OCI-LY1 (cell line): ENCODE data around the gene ZNF365.

Experiments used
- H2AFZ ChIP-seq: fragments of 200-600 bp; sonication (generic), shearing (Covaris generic); 2 replicates; pipeline ENCODE4 v1.6.0; 2014; ENCODE audit warnings: antibody characterized with exemption, mild to moderate bottlenecking, low read length
- H3F3A ChIP-seq: fragments of 200-600 bp; sonication (generic), shearing (Covaris generic); 2 replicates; pipeline ENCODE4 v1.6.0; 2014; ENCODE audit warnings: mild to moderate bottlenecking, antibody characterized with exemption, low read length, moderate library complexity; ENCODE audit not compliant: insufficient read depth
- H3K27ac ChIP-seq: fragments of 200-600 bp; sonication (generic); 2 replicates; pipeline ENCODE4 v1.5.1; 2014; ENCODE audit warnings: low read length, mixed run types, mild to moderate bottlenecking, low read depth; ENCODE audit not compliant: poor library complexity, severe bottlenecking
- H3K27me3 ChIP-seq: fragments of 200-600 bp; sonication (generic); 2 replicates; pipeline ENCODE4 v1.6.0; 2014; ENCODE audit warnings: antibody characterized with exemption, mild to moderate bottlenecking, low read length, moderate library complexity; ENCODE audit not compliant: insufficient read depth
- H3K36me3 ChIP-seq: fragments of 200-600 bp; sonication (generic); 2 replicates; pipeline ENCODE4 v1.6.1; 2014; ENCODE audit warnings: mild to moderate bottlenecking, antibody characterized with exemption, low read length, moderate library complexity, mixed read lengths; ENCODE audit not compliant: insufficient read depth
- H3K4me1 ChIP-seq: fragments of 200-600 bp; sonication (generic); 2 replicates; pipeline ENCODE4 v1.5.1; 2014; ENCODE audit warnings: mild to moderate bottlenecking, low read length, moderate library complexity; ENCODE audit not compliant: insufficient read depth, severe bottlenecking
- H3K4me2 ChIP-seq: fragments of 200-600 bp; sonication (generic), shearing (Covaris generic); 2 replicates; pipeline ENCODE4 v1.6.1; 2014; ENCODE audit warnings: low read length
- H3K4me3 ChIP-seq: fragments of 200-600 bp; sonication (generic); 2 replicates; pipeline ENCODE4 v1.5.1; 2014; ENCODE audit warnings: low read length, low read depth, mild to moderate bottlenecking, mixed read lengths; ENCODE audit not compliant: poor library complexity, severe bottlenecking
- H3K79me2 ChIP-seq: fragments of 200-600 bp; shearing (Covaris generic); 2 replicates; pipeline ENCODE4 v1.6.1; 2016; ENCODE audit warnings: mixed run types, low read length, mixed read lengths; ENCODE audit not compliant: insufficient read depth
- H3K9ac ChIP-seq: fragments of 200-600 bp; sonication (generic), shearing (Covaris generic); 2 replicates; pipeline ENCODE4 v1.6.1; 2014; ENCODE audit warnings: mild to moderate bottlenecking, low read length, mixed read lengths
- H3K9me2 ChIP-seq: fragments of 200-600 bp; sonication (generic), shearing (Covaris generic); 2 replicates; pipeline ENCODE4 v1.6.1; 2014; ENCODE audit warnings: low read depth, mild to moderate bottlenecking, low read length, mixed read lengths
- H3K9me3 ChIP-seq: fragments of 200-600 bp; shearing (Covaris generic); 2 replicates; pipeline ENCODE4 v1.6.1; 2014; ENCODE audit warnings: low read length, mixed read lengths
- H4K20me1 ChIP-seq: fragments of 200-600 bp; sonication (generic), shearing (Covaris generic); 2 replicates; pipeline ENCODE4 v1.6.0; 2016; ENCODE audit warnings: mild to moderate bottlenecking, low read length; ENCODE audit not compliant: insufficient read depth
- EZH2 ChIP-seq: fragments of 200-600 bp; sonication (generic), shearing (Covaris generic); IDR thresholded peaks from 2 replicates; pipeline ENCODE4 v1.8.0; 2017; ENCODE audit warnings: borderline replicate concordance, mixed run types, mild to moderate bottlenecking, antibody characterized with exemption, low read length, moderate library complexity, mixed read lengths
- TF ChIP-seq, protein P1 (sequence below): fragments of 200-600 bp; sonication (generic), shearing (Covaris generic); IDR thresholded peaks from 2 replicates; pipeline ENCODE4 v1.5.1; 2017; ENCODE audit warnings: mild to moderate bottlenecking, antibody characterized with exemption, low read length, moderate library complexity, mixed read lengths

Gene ZNF365

GRCh38 chr10:62443866-62444265 is 69.7 kb downstream of the ZNF365 start:
- no peaks in the 10 kb centered on the region for H3K9me3 ChIP-seq
- H3K27ac ChIP-seq, result no peak overlapping the region
- no peaks in the 10 kb centered on the region for H3K36me3 ChIP-seq
- no peak overlapping the region for H2AFZ ChIP-seq
- H3K27me3 ChIP-seq, result no peaks in the 10 kb centered on the region
- H3K9ac ChIP-seq, result no peak overlapping the region
- H3K4me1 ChIP-seq, result no peaks in the 10 kb centered on the region
- H3F3A ChIP-seq, result no peaks in the 10 kb centered on the region
- no peak overlapping the region for H3K4me3 ChIP-seq
- no peak overlapping the region for H3K4me2 ChIP-seq
- H4K20me1 ChIP-seq, result no peaks in the 10 kb centered on the region
- TF ChIP-seq, protein P1, sequence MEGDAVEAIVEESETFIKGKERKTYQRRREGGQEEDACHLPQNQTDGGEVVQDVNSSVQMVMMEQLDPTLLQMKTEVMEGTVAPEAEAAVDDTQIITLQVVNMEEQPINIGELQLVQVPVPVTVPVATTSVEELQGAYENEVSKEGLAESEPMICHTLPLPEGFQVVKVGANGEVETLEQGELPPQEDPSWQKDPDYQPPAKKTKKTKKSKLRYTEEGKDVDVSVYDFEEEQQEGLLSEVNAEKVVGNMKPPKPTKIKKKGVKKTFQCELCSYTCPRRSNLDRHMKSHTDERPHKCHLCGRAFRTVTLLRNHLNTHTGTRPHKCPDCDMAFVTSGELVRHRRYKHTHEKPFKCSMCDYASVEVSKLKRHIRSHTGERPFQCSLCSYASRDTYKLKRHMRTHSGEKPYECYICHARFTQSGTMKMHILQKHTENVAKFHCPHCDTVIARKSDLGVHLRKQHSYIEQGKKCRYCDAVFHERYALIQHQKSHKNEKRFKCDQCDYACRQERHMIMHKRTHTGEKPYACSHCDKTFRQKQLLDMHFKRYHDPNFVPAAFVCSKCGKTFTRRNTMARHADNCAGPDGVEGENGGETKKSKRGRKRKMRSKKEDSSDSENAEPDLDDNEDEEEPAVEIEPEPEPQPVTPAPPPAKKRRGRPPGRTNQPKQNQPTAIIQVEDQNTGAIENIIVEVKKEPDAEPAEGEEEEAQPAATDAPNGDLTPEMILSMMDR, result no peak
- TF ChIP-seq EZH2, result no peak
- no peaks in the 10 kb centered on the region for H3K9me2 ChIP-seq
- no peaks in the 10 kb centered on the region for H3K79me2 ChIP-seq

GRCh38 chr10:62446627-62447026 is 72.5 kb downstream of the ZNF365 start:
- Histone ChIP-seq H4K20me1 (no peaks in the 10 kb centered on the region), H3K79me2 (no peaks in the 10 kb centered on the region), H3K4me3 (no peak overlapping the region), H3K36me3 (no peaks in the 10 kb centered on the region), H3K9me2 (no peaks in the 10 kb centered on the region), H2AFZ (no peak overlapping the region), H3K4me1 (no peaks in the 10 kb centered on the region), H3K9me3 (no peaks in the 10 kb centered on the region), H3K9ac (no peak overlapping the region), H3F3A (no peaks in the 10 kb centered on the region), H3K27ac (no peak overlapping the region), H3K27me3 (no peaks in the 10 kb centered on the region), H3K4me2 (no peak overlapping the region)
- TF ChIP-seq, protein P1, result no peak
- TF ChIP-seq EZH2, result no peak

DNA sequence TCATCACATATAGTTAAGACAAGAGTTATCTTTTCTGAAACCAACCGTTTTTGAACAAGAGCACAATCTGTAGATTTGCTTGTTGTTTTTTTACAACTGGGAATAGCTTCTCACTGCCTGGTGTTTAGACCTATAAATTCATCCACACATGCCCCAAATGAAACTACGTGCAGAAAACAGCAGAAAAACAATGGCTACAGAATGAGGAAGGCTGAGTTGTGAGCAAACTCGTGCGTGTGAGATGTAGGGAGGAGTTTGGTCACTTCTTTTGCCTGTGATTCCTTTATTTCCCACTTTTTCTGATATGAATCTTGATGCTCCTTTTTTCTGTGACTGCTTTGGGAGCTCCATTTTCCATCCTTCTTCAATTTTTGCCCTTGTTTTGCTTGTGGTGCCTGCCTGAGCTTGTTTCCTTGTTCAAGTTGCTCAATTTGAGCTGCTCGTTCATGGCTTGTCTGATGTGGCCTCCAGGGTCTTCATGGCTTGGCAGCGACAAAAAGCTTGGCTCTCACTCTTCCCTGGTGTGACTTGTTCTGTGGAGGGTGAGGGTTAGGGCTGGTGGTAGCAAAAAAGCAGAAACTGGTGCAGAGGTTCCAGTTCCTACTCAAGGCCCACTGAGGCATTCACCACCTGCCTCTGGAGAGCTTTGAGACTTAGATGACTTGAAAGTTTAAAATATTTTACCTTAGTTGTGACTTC is 76.9 kb downstream of the ZNF365 start:
- no peaks in the 10 kb centered on the region for H3K9me2 ChIP-seq
- H3K4me2 ChIP-seq, result no peak overlapping the region
- no peaks in the 10 kb centered on the region for H3K27me3 ChIP-seq
- H3K79me2 ChIP-seq, result no peaks in the 10 kb centered on the region
- no peak overlapping the region for H3K27ac ChIP-seq
- H3K9ac ChIP-seq, result no peak overlapping the region
- H3K9me3 ChIP-seq, result no peaks in the 10 kb centered on the region
- H3F3A ChIP-seq, result no peaks in the 10 kb centered on the region
- no peaks in the 10 kb centered on the region for H4K20me1 ChIP-seq
- no peak for TF ChIP-seq EZH2
- TF ChIP-seq, protein P1, result no peak
- no peak overlapping the region for H3K4me3 ChIP-seq
- no peaks in the 10 kb centered on the region for H3K4me1 ChIP-seq
- H3K36me3 ChIP-seq, result no peaks in the 10 kb centered on the region
- H2AFZ ChIP-seq, result no peak overlapping the region
